Measurements from ENCODE around the gene SLC38A11.

Gene SLC38A11

GRCh38 chr2:164943289-164943688 is 12.0 kb downstream of the SLC38A11 start:
- no peak for TF ChIP-seq CTCF (IDR thresholded peaks at IDR 0.05; ENCODE audit: extremely low read depth, insufficient read depth, missing control alignments)
- DNase-seq (ENCODE audit: low spot score), result no peak
- in situ Hi-C loops (cut with MboI; ENCODE audit: low pct_unique_long_range_greater_than_20kb, low sequenced_read_pairs, unreplicated experiment), result no loop called here

GRCh38 chr2:164937864-164938401 is 17.4 kb downstream of the SLC38A11 start:
- in situ Hi-C loops (cut with MboI; ENCODE audit: low pct_unique_long_range_greater_than_20kb, low sequenced_read_pairs, unreplicated experiment), result no loop called here
- no peak for DNase-seq (ENCODE audit: low spot score)
- TF ChIP-seq CTCF (IDR thresholded peaks at IDR 0.05; ENCODE audit: extremely low read depth, insufficient read depth, missing control alignments), result no peak

- no peak for DNase-seq (ENCODE audit: low spot score)
These were observed 19.9 kb downstream of the SLC38A11 start for GRCh38 chr2:164935118-164936101.

GRCh38 chr2:164934401-164935117 is 20.8 kb downstream of the SLC38A11 start:
- no peak for DNase-seq (ENCODE audit: low spot score)
- in situ Hi-C loops (cut with MboI; ENCODE audit: low pct_unique_long_range_greater_than_20kb, low sequenced_read_pairs, unreplicated experiment), result no loop called here
- no peak for TF ChIP-seq CTCF (IDR thresholded peaks at IDR 0.05; ENCODE audit: extremely low read depth, insufficient read depth, missing control alignments)

More at GRCh38 chr2:164935118-164936101, 19.9 kb downstream of the SLC38A11 start:
- no peak for TF ChIP-seq CTCF (IDR thresholded peaks at IDR 0.05; ENCODE audit: extremely low read depth, insufficient read depth, missing control alignments)
- in situ Hi-C loops (cut with MboI; ENCODE audit: low pct_unique_long_range_greater_than_20kb, low sequenced_read_pairs, unreplicated experiment), result no loop called here

GRCh38 chr2:164933671-164934189 is 21.6 kb downstream of the SLC38A11 start:
- TF ChIP-seq CTCF (IDR thresholded peaks at IDR 0.05; ENCODE audit: extremely low read depth, insufficient read depth, missing control alignments), result no peak
- DNase-seq (ENCODE audit: low spot score), result no peak
- in situ Hi-C loops (cut with MboI; ENCODE audit: low pct_unique_long_range_greater_than_20kb, low sequenced_read_pairs, unreplicated experiment), result no loop called here

- DNase-seq (ENCODE audit: low spot score), result no peak
- in situ Hi-C loops (cut with MboI; ENCODE audit: low pct_unique_long_range_greater_than_20kb, low sequenced_read_pairs, unreplicated experiment), result no loop called here
- no peak for TF ChIP-seq CTCF (IDR thresholded peaks at IDR 0.05; ENCODE audit: extremely low read depth, insufficient read depth, missing control alignments)
These were observed 22.9 kb downstream of the SLC38A11 start for GRCh38 chr2:164932377-164932776.
